Left lung (tissue), 10 donors: ENCODE results near the gene DPP8. TPM values are rescaled to one million over a fixed set of nuclear protein-coding genes. Genes with fewer than 3 reads are reported as not detected.

Experiments
- ATAC-seq: fragments of 200-7000 bp; cut with Tn5 transposase; one replicate; pipeline ENCODE4 v1.9.1; 2020; ENCODE audit warnings: moderate library complexity
- DNase-seq, 4 donors: peaks; one replicate each; pipeline ENCODE4 v3.0.0-alpha.2; 2013 to 2020
- H3K27ac ChIP-seq, 2 donors: fragments of 200-600 bp; sonication (generic) in 1 of 2; one replicate each; pipeline versions ENCODE4 v1.5.0 to v1.8.0; 2020 to 2021
- H3K27me3 ChIP-seq, 2 donors: fragments of 200-600 bp; sonication (generic) in 1 of 2; one replicate each; pipeline versions ENCODE4 v1.5.0 to v1.8.0; 2020 to 2021
- H3K36me3 ChIP-seq, 2 donors: fragments of 200-600 bp; sonication (generic) in 1 of 2; one replicate each; pipeline versions ENCODE4 v1.5.0 to v1.8.0; 2020 to 2021
- H3K4me1 ChIP-seq, 2 donors: fragments of 200-600 bp; one replicate each; pipeline ENCODE4 v1.8.0; 2021
- H3K4me3 ChIP-seq, 2 donors: fragments of 200-600 bp; sonication (generic) in 1 of 2; one replicate each; pipeline versions ENCODE4 v1.5.0 to v1.8.0; 2020 to 2021; ENCODE audit warnings: mild to moderate bottlenecking in 1 of 2
- H3K9me3 ChIP-seq, 2 donors: fragments of 200-600 bp; sonication (generic) in 1 of 2; one replicate each; pipeline versions ENCODE4 v1.5.0 to v1.8.0; 2020 to 2021
- CTCF ChIP-seq, 2 donors: fragments of 200-600 bp; sonication (generic) in 1 of 2; IDR thresholded peaks; one replicate each; pipeline versions ENCODE4 v1.5.0 to v1.8.0; 2021; ENCODE audit warnings: antibody characterized with exemption in 2 of 2
- intact Hi-C, 2 donors: fragments of 100-400 bp; cut with DNase I; formaldehyde crosslinking; loops; one replicate each; pipeline versions ENCODE4 v1.11.2 to v1.14.2; 2022
- polyA plus RNA-seq, 6 donors: library from polyadenylated mRNA; unstranded; fragments of 120-200 nt; gene quantifications; one replicate each; pipeline ENCODE4 v1.2.1, GENCODE V29; 2013; ENCODE audit not compliant: insufficient read length in 6 of 6
- total RNA-seq, 2 donors: library from RNA; stranded (reverse); fragmentation: NEBNext Ultra II Directional; extraction: Animal tissue kit (Norgen Biotek cat#: 25700); gene quantifications; one replicate each; pipeline ENCODE4 v1.2.1, GENCODE V29; 2021
- donor health status: DM: no; HTN: yes; CAD: no.
- donor health status: DM: no; HTN: no; CAD: no.

DPP8 gene
- total and polyA plus RNA-seq, 8 donors = 30.1 to 35.0 (median 31.8) TPM

- Histone ChIP-seq H3K4me3 (no peak overlapping the region), H3K27ac (no peak overlapping the region), H3K36me3 (no peaks in the 10 kb centered on the region), H3K9me3 (no peaks in the 10 kb centered on the region), H3K27me3 (peaks cover 37 to 74% of the 10 kb centered on the region in 2 donors), H3K4me1 (no peaks in the 10 kb centered on the region)
- intact Hi-C loops = no loop called here
- TF ChIP-seq CTCF (IDR thresholded peaks at IDR 0.05) = no peak
- ATAC-seq (no peak), DNase-seq (no peak)
These were observed 124.4 kb downstream of the DPP8 start for GRCh38 chr15:65393091-65393490.

Other genes with a start within 250 kb of the DPP8 start
- 1 to 10 TPM; 8.0 to 8.2 TPM for gene PARP16, start 230.8 kb downstream of the DPP8 start, total RNA-seq
- 10 to 100 TPM; 19.5 to 22.2 (median 20.8) TPM for gene PARP16, start 230.8 kb downstream of the DPP8 start, polyA plus RNA-seq
- not detected for gene RNU5A-1, start 221.6 kb downstream of the DPP8 start, total RNA-seq
- not detected for gene RNU5A-1, start 221.6 kb downstream of the DPP8 start, polyA plus RNA-seq
- 10 to 100 TPM in 1 of 2 donors, not detected in 1; 26.6 TPM for gene RNU5B-1, start 213.0 kb downstream of the DPP8 start, total RNA-seq
- not detected for gene RNU5B-1, start 213.0 kb downstream of the DPP8 start, polyA plus RNA-seq
- under 1 TPM in 1 of 2 donors, not detected in 1; 0.20 TPM for gene IGDCC3, start 139.7 kb downstream of the DPP8 start, total RNA-seq
- gene IGDCC3, start 139.7 kb downstream of the DPP8 start, polyA plus RNA-seq = 10 to 100 TPM in 5 of 6 donors, 1 to 10 TPM in 1; 6.3 to 12.8 (median 12.1) TPM
- gene IGDCC4, start 94.7 kb downstream of the DPP8 start, total RNA-seq = 1 to 10 TPM; 1.9 to 5.4 TPM
- 10 to 100 TPM; 32.6 to 48.4 (median 38.8) TPM for gene IGDCC4, start 94.7 kb downstream of the DPP8 start, polyA plus RNA-seq
- 10 to 100 TPM; 51.1 to 86.4 TPM for gene HACD3, start 12.8 kb upstream of the DPP8 start, total RNA-seq
- gene HACD3, start 12.8 kb upstream of the DPP8 start, polyA plus RNA-seq = 100 to 1,000 TPM; 155 to 191 (median 167) TPM
- gene INTS14, start 93.4 kb upstream of the DPP8 start, total RNA-seq = 10 to 100 TPM; 32.3 to 34.6 TPM
- gene INTS14, start 93.4 kb upstream of the DPP8 start, polyA plus RNA-seq = 10 to 100 TPM; 46.2 to 50.9 (median 49.7) TPM
- 1 to 10 TPM; 8.3 to 9.7 TPM for gene SLC24A1, start 104.2 kb upstream of the DPP8 start, total RNA-seq
- 10 to 100 TPM; 23.3 to 29.1 (median 27.0) TPM for gene SLC24A1, start 104.2 kb upstream of the DPP8 start, polyA plus RNA-seq